Pancreas (tissue), 10 donors: ENCODE data around the gene HELZ2. TPM values are rescaled to one million over a fixed set of nuclear protein-coding genes. Genes with fewer than 3 reads are reported as not detected.
"Not testable (repeated sequence)": the region's sequence is repeated elsewhere in the genome, so short reads cannot be mapped to it uniquely, and the experiment has no call there.

ENCODE experiments used
- ATAC-seq, 4 donors: fragments of 200-7000 bp; cut with Tn5 transposase; one replicate each; pipeline versions ENCODE4 v1.8.0 to v1.9.1; 2020; ENCODE audit warnings: mild to moderate bottlenecking in 4 of 4, moderate library complexity in 4 of 4
- DNase-seq, 6 donors: peaks; one replicate each; pipeline ENCODE4 v3.0.0-alpha.2; 2020
- FAIRE-seq: peaks from 2 replicates; lab custom pipeline; 2012; peaks lifted over from hg19 to GRCh38; lab: Jason Lieb, UNC
- H3K27ac ChIP-seq, 4 donors: fragments of 200-600 bp; sonication (generic); 1 replicate in 3 of 4; 2 replicates in 1 of 4; pipeline versions ENCODE4 v1.5.0 to v1.8.0; 2020
- H3K27me3 ChIP-seq, 4 donors: fragments of 200-600 bp; one replicate each; pipeline ENCODE4 v1.8.0; 2021
- H3K36me3 ChIP-seq, 3 donors: fragments of 200-600 bp; sonication (generic) in 1 of 3; one replicate each; pipeline versions ENCODE4 v1.5.0 to v1.8.0; 2020 to 2021
- H3K4me1 ChIP-seq, 3 donors: fragments of 200-600 bp; one replicate each; pipeline ENCODE4 v1.8.0; 2021
- H3K4me3 ChIP-seq, 4 donors: fragments of 200-600 bp; sonication (generic) in 2 of 4; one replicate each; pipeline versions ENCODE4 v1.5.0 to v1.8.0; 2020 to 2021
- H3K9me3 ChIP-seq, 4 donors: fragments of 200-600 bp; one replicate each; pipeline ENCODE4 v1.8.0; 2021
- CTCF ChIP-seq, 4 donors: fragments of 200-600 bp; sonication (generic) in 3 of 4; IDR thresholded peaks; one replicate each; pipeline versions ENCODE4 v1.5.0 to v1.8.0; 2021; ENCODE audit warnings: antibody characterized with exemption in 4 of 4
- WGBS, 2 donors: extraction: QIAGEN DNeasy Blood & Tissue Kit; methylation state at CpG; one replicate each; pipeline ENCODE4 v1.1.7; 2013; 5-methylcytosine and 5-hydroxymethylcytosine counted together
- intact Hi-C, 3 donors: fragments of 100-400 bp; cut with DNase I; formaldehyde crosslinking; loops; one replicate each; pipeline versions ENCODE4 v1.11.1 to v1.14.2; 2022
- polyA plus RNA-seq, 2 donors: library from polyadenylated mRNA; stranded (reverse); fragments of 200-250 nt; gene quantifications; one replicate each; pipeline ENCODE4 v1.2.3, GENCODE V29; 2013
- total RNA-seq, 6 donors: library from RNA; stranded (reverse); fragmentation: NEBNext Ultra II Directional in 4 of 6; extraction: Animal tissue kit (Norgen Biotek cat#: 25700) in 4 of 6; gene quantifications; one replicate each; pipeline versions ENCODE4 v1.2.1 to v1.2.4, GENCODE V29; 2021 to 2023
- donor health status: healthy with polysubstance abuse.
- donor health status: DM: no; HTN: no; CAD: no; lungs with moderate emphysema.
- donor health status: DM: no; HTN: no; CAD: no.
- donor health status: control.
- donor health status: control.
- donor health status: Bipolar disorder and iron deficiency.
- donor health status: DM: yes; HTN: yes; CAD: no.
- donor health status: DM: no; HTN: no; CAD: no.
- donor health status: DM: no; HTN: no; CAD: no.
- donor health status: DM: yes; HTN: yes; CAD: no.

The HELZ2 gene
- total and polyA plus RNA-seq, 8 donors: 6.5 to 23.4 (median 13.0) TPM

- no peak for ATAC-seq
- DNase-seq: peak in 1 of 6 donors; percentile 65
- peaks cover 0 to 31% (median 0%) of the 10 kb centered on the region in 3 donors for H3K36me3 ChIP-seq
- no peak for TF ChIP-seq CTCF (IDR thresholded peaks at IDR 0.05)
- no peak overlapping the region for H3K4me3 ChIP-seq
- H3K4me1 ChIP-seq: no peaks in the 10 kb centered on the region
- H3K27ac ChIP-seq: no peak overlapping the region
- FAIRE-seq: no peak
- intact Hi-C loops: no loop called here
- no peaks in the 10 kb centered on the region for H3K9me3 ChIP-seq
- no peaks in the 10 kb centered on the region for H3K27me3 ChIP-seq
- 93 to 94% methylated on average over 53 to 54 of the region's 54 CpGs for WGBS, 2 donors
Measured at GRCh38 chr20:63562461-63563224, 11.4 kb downstream of the HELZ2 start.

GRCh38 chr20:63561624-63562396 is 12.2 kb downstream of the HELZ2 start:
- no peak for TF ChIP-seq CTCF (IDR thresholded peaks at IDR 0.05)
- H3K36me3 ChIP-seq: peaks cover 0 to 31% (median 0%) of the 10 kb centered on the region in 3 donors

GRCh38 chr20:63560856-63561609 is 13.0 kb downstream of the HELZ2 start:
- H3K9me3 ChIP-seq: no peaks in the 10 kb centered on the region
- no peaks in the 10 kb centered on the region for H3K4me1 ChIP-seq
- no peak for TF ChIP-seq CTCF (IDR thresholded peaks at IDR 0.05)
- DNase-seq (peak in 1 of 6 donors; percentile 78), ATAC-seq (no peak), FAIRE-seq (no peak)
- no peak overlapping the region for H3K27ac ChIP-seq
- no peaks in the 10 kb centered on the region for H3K27me3 ChIP-seq
- intact Hi-C loops: no loop called here
- H3K4me3 ChIP-seq: no peak overlapping the region
- H3K36me3 ChIP-seq: peaks cover 0 to 31% (median 0%) of the 10 kb centered on the region in 3 donors
- 92 to 96% methylated on average over 26 of the region's 26 CpGs for WGBS, 2 donors

More at GRCh38 chr20:63561624-63562396, 12.2 kb downstream of the HELZ2 start:
- Histone ChIP-seq H3K9me3 (no peaks in the 10 kb centered on the region), H3K4me3 (no peak overlapping the region), H3K27me3 (no peaks in the 10 kb centered on the region), H3K4me1 (no peaks in the 10 kb centered on the region), H3K27ac (no peak overlapping the region)
- intact Hi-C loops: no loop called here
- whole genome bisulfite sequencing, 2 donors: 86 to 90% methylated on average over 36 of the region's 36 CpGs
- ATAC-seq (no peak), DNase-seq (peak in 1 of 6 donors; percentile 74), FAIRE-seq (no peak)

- Histone ChIP-seq H3K27ac (no peak overlapping the region), H3K27me3 (no peaks in the 10 kb centered on the region), H3K9me3 (no peaks in the 10 kb centered on the region), H3K36me3 (peaks cover 0 to 31% (median 0%) of the 10 kb centered on the region in 3 donors), H3K4me3 (no peak overlapping the region), H3K4me1 (no peaks in the 10 kb centered on the region)
- TF ChIP-seq CTCF (IDR thresholded peaks at IDR 0.05): no peak
- ATAC-seq (no peak), DNase-seq (no peak), FAIRE-seq (no peak)
- intact Hi-C loops: no loop called here
- WGBS, 2 donors: 92 to 97% methylated on average over 16 of the region's 16 CpGs
Measured at GRCh38 chr20:63560333-63560805, 13.7 kb downstream of the HELZ2 start.

GRCh38 chr20:63559485-63560332 is 14.3 kb downstream of the HELZ2 start:
- intact Hi-C loops, FAIRE-seq, H3K4me3 ChIP-seq, H3K27me3 ChIP-seq, H3K4me1 ChIP-seq, ATAC-seq, H3K27ac ChIP-seq, H3K9me3 ChIP-seq: not testable (repeated sequence)
- DNase-seq: peak in 1 of 6 donors; percentile 70
- peaks cover 0 to 31% (median 0%) of the 10 kb centered on the region in 3 donors for H3K36me3 ChIP-seq
- 92 to 98% methylated on average over 29 to 30 of the region's 31 CpGs for WGBS, 2 donors
